Measurements from ENCODE around the gene SSU72.

SSU72 gene

GRCh38 chr1:1547011-1547410 lies 27.7 kb downstream of the SSU72 start:
- Histone ChIP-seq H3K4me2 (ENCODE audit: low read length) (no peak overlapping the region), H3K27me3 (ENCODE audit: insufficient read depth, low read length) (no peaks in the 10 kb centered on the region), H3F3A (ENCODE audit: insufficient read depth, low read length) (no peaks in the 10 kb centered on the region), H2AFZ (ENCODE audit: low read length) (no peak overlapping the region), H4K20me1 (ENCODE audit: insufficient read depth, low read length) (no peaks in the 10 kb centered on the region), H3K9me2 (ENCODE audit: low read depth, low read length) (no peaks in the 10 kb centered on the region), H3K4me1 (ENCODE audit: insufficient read depth, low read length, severe bottlenecking) (no peaks in the 10 kb centered on the region), H3K9ac (ENCODE audit: low read length) (no peak overlapping the region), H3K27ac (ENCODE audit: low read depth, low read length, poor library complexity, severe bottlenecking) (no peak overlapping the region), H3K79me2 (ENCODE audit: insufficient read depth, low read length) (no peaks in the 10 kb centered on the region), H3K36me3 (ENCODE audit: insufficient read depth, low read length) (peaks cover 15% of the 10 kb centered on the region), H3K4me3 (ENCODE audit: low read depth, low read length, poor library complexity, severe bottlenecking) (no peak overlapping the region), H3K9me3 (ENCODE audit: low read length) (no peaks in the 10 kb centered on the region)
- no peak for TF ChIP-seq CTCF (IDR thresholded peaks at IDR 0.05; ENCODE audit: low read length)
- no peak for TF ChIP-seq EZH2 (IDR thresholded peaks at IDR 0.05; ENCODE audit: borderline replicate concordance, low read length)

- Histone ChIP-seq H3K9me2 (ENCODE audit: low read depth, low read length) (no peaks in the 10 kb centered on the region), H3K4me1 (ENCODE audit: insufficient read depth, low read length, severe bottlenecking) (no peaks in the 10 kb centered on the region), H2AFZ (ENCODE audit: low read length) (no peak overlapping the region), H3K79me2 (ENCODE audit: insufficient read depth, low read length) (no peaks in the 10 kb centered on the region), H3K9me3 (ENCODE audit: low read length) (no peaks in the 10 kb centered on the region), H4K20me1 (ENCODE audit: insufficient read depth, low read length) (no peaks in the 10 kb centered on the region), H3K27me3 (ENCODE audit: insufficient read depth, low read length) (no peaks in the 10 kb centered on the region), H3K36me3 (ENCODE audit: insufficient read depth, low read length) (peaks cover 23% of the 10 kb centered on the region), H3K4me3 (ENCODE audit: low read depth, low read length, poor library complexity, severe bottlenecking) (no peak overlapping the region), H3K4me2 (ENCODE audit: low read length) (no peak overlapping the region), H3K27ac (ENCODE audit: low read depth, low read length, poor library complexity, severe bottlenecking) (no peak overlapping the region), H3F3A (ENCODE audit: insufficient read depth, low read length) (no peaks in the 10 kb centered on the region), H3K9ac (ENCODE audit: low read length) (no peak overlapping the region)
- TF ChIP-seq EZH2 (IDR thresholded peaks at IDR 0.05; ENCODE audit: borderline replicate concordance, low read length) (no peak), CTCF (IDR thresholded peaks at IDR 0.05; ENCODE audit: low read length) (no peak)
Observed at GRCh38 chr1:1545946-1546737, 28.5 kb downstream of the SSU72 start.

GRCh38 chr1:1544544-1544943 lies 30.1 kb downstream of the SSU72 start:
- no peaks in the 10 kb centered on the region for H3K9me2 ChIP-seq (ENCODE audit: low read depth, low read length)
- H3K4me2 ChIP-seq (ENCODE audit: low read length) = no peak overlapping the region
- peaks cover 27% of the 10 kb centered on the region for H3K36me3 ChIP-seq (ENCODE audit: insufficient read depth, low read length)
- H3K79me2 ChIP-seq (ENCODE audit: insufficient read depth, low read length) = no peaks in the 10 kb centered on the region
- no peak overlapping the region for H3K4me3 ChIP-seq (ENCODE audit: low read depth, low read length, poor library complexity, severe bottlenecking)
- no peak overlapping the region for H3K9ac ChIP-seq (ENCODE audit: low read length)
- no peak overlapping the region for H3K27ac ChIP-seq (ENCODE audit: low read depth, low read length, poor library complexity, severe bottlenecking)
- no peaks in the 10 kb centered on the region for H3K9me3 ChIP-seq (ENCODE audit: low read length)
- H3F3A ChIP-seq (ENCODE audit: insufficient read depth, low read length) = no peaks in the 10 kb centered on the region
- H2AFZ ChIP-seq (ENCODE audit: low read length) = no peak overlapping the region
- TF ChIP-seq CTCF (IDR thresholded peaks at IDR 0.05; ENCODE audit: low read length) = no peak
- no peak for TF ChIP-seq EZH2 (IDR thresholded peaks at IDR 0.05; ENCODE audit: borderline replicate concordance, low read length)
- H3K27me3 ChIP-seq (ENCODE audit: insufficient read depth, low read length) = no peaks in the 10 kb centered on the region
- no peaks in the 10 kb centered on the region for H4K20me1 ChIP-seq (ENCODE audit: insufficient read depth, low read length)
- no peaks in the 10 kb centered on the region for H3K4me1 ChIP-seq (ENCODE audit: insufficient read depth, low read length, severe bottlenecking)

Data from OCI-LY1 (cell line).